ENCODE results near the gene GATM. TPM values are rescaled to one million over a fixed set of nuclear protein-coding genes. Genes with fewer than 3 reads are reported as not detected.

Gene GATM
- total and polyA plus RNA-seq, 2 of the 4 experiments (the other 2 are of a cell fraction): 0.10 to 0.18 TPM

DNA sequence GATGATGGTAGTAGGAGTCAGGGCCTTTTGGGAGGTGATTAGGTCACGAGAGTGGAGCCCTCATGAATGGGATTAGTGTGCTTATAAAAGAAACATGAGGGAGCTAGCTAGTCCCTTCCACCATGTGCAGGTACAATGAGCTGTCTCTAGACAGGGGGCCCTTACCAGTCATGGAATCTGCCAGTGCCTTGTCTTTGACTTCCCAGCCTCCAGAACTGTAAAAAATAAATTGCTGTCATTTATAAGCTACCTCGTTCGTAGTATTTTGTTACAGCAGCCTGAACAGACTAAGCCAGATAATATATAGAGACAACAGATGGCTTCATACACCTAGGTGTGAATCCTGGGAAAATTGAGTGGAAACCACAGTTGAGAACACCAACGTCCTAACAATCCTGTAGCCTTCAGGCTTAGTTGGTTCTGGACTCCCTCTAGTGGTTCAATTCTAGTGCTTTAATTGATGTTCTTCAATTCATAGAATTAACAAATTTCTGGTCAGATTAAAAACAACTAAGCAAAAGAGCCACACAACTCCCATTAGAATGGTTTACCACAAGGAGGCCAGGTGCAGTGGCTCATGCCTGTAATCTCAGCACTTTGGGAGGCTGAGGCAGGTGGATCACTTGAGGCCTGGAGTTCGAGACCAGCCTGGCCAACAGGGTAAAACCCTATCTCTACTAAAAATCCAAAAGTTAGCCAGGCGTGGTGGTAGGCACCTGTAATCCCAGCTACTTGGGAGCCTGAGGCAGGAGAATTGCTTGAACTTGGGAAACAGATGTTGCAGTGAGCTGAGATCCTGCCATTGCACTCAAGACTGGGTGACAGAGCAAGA lies 21.3 kb upstream of the GATM start (continued):
- TF ChIP-seq, protein P1, sequence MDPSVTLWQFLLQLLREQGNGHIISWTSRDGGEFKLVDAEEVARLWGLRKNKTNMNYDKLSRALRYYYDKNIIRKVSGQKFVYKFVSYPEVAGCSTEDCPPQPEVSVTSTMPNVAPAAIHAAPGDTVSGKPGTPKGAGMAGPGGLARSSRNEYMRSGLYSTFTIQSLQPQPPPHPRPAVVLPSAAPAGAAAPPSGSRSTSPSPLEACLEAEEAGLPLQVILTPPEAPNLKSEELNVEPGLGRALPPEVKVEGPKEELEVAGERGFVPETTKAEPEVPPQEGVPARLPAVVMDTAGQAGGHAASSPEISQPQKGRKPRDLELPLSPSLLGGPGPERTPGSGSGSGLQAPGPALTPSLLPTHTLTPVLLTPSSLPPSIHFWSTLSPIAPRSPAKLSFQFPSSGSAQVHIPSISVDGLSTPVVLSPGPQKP (IDR thresholded peaks at IDR 0.05; ENCODE audit: borderline replicate concordance, low read depth, low read length): no peak
- peak; percentile 73 for TF ChIP-seq RAD21 (IDR thresholded peaks at IDR 0.05; ENCODE audit: low read length)

DNA sequence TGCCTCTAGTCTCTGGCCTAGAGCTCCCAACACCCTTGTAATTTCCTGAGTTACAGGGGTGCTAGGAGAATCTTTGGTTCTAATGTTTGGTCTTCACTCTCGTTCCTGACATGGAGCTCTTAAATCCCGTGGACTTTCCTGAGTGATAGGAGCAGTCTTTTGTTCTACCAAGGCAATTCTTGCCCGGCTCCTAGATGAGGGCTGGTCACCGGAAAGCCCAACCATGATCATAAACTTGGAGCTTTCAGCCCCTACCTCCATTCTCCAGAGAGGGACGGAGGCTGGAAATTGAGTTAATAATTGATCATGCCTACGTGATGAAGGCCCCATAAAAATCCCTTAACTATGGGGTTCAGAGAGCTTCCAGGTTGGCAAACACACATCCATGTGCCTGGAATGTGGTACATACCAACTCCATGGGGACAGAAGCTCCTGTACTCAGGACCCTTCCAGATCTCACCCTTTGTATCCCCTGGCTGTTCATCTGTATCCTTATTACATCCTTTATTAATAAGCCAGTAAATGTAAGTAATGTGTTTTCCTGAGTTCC lies 18.8 kb upstream of the GATM start:
- WGBS, 2 experiments (ENCODE audit: extremely low coverage in 2 of 2, insufficient read length in 1 of 2): 30% methylated on average over 2 of the region's 6 CpGs; no CpG with 5 or more reads in 1 of the 2 experiments
- H2BK15ac ChIP-seq (ENCODE audit: low read depth, low read length): no peak overlapping the region
- H3K56ac ChIP-seq (ENCODE audit: extremely low read depth, insufficient read depth, low read length): no peak overlapping the region
- H3K4me1 ChIP-seq (ENCODE audit: control insufficient read depth, insufficient read depth, low read length): no peaks in the 10 kb centered on the region
- peaks cover 0 to 7% of the 10 kb centered on the region in 2 experiments; a peak in 1 of 4 replicates for H3K79me1 ChIP-seq (ENCODE audit: low read depth in 1 of 2, low read length in 2 of 2)
- CTCF ChIA-PET: interaction anchor here (0.6 kb wide), 1 partner anchor 107 kb away, joined by 4 read pairs; no protein-coding TSS in a partner anchor
- no peak overlapping the region for H3K9ac ChIP-seq (ENCODE audit: low read depth, low read length)
- H3K18ac ChIP-seq (ENCODE audit: low read depth, low read length): no peak overlapping the region
- no peak overlapping the region for H3K4ac ChIP-seq (ENCODE audit: low read depth, low read length)
- H3K4me3 ChIP-seq (ENCODE audit: insufficient read depth, low read depth, low read length): no peak overlapping the region
- POLR2A ChIA-PET (ENCODE audit: unreplicated experiment): no interaction called here
- DNase-seq: no peak
- H4K8ac ChIP-seq (ENCODE audit: low read depth in 2 of 2, low read length in 2 of 2): no peak overlapping the region
- H4K91ac ChIP-seq (ENCODE audit: insufficient read depth, low read depth, low read length): no peak overlapping the region
- H2AFZ ChIP-seq (replicated peaks; ENCODE audit: low read length, poor library complexity): no peak overlapping the region
- H3K23ac ChIP-seq (ENCODE audit: low read depth, low read length): no peak overlapping the region
- dilution Hi-C loops (cut with HindIII; ENCODE audit: low sequenced_read_pairs, unreplicated experiment): no loop called here
- no peak overlapping the region for H2AK9ac ChIP-seq (replicated peaks; ENCODE audit: low read depth, low read length, poor library complexity)
- H3K27me3 ChIP-seq (ENCODE audit: control insufficient read depth, insufficient read depth, low read length): peaks cover 12% of the 10 kb centered on the region
- H4K5ac ChIP-seq (ENCODE audit: low read depth, low read length): no peak overlapping the region
- no peak for ATAC-seq (ENCODE audit: low read depth)
- H3K36me3 ChIP-seq (ENCODE audit: control insufficient read depth, insufficient read depth, low read length): no peaks in the 10 kb centered on the region
- H3K14ac ChIP-seq (replicated peaks; ENCODE audit: low read depth, low read length): no peak overlapping the region
- no peaks in the 10 kb centered on the region for H3K9me1 ChIP-seq (ENCODE audit: insufficient read depth, low read length)
- H2BK5ac ChIP-seq (ENCODE audit: low read depth, low read length, poor library complexity, severe bottlenecking): no peak overlapping the region
- TF ChIP-seq, protein P2, sequence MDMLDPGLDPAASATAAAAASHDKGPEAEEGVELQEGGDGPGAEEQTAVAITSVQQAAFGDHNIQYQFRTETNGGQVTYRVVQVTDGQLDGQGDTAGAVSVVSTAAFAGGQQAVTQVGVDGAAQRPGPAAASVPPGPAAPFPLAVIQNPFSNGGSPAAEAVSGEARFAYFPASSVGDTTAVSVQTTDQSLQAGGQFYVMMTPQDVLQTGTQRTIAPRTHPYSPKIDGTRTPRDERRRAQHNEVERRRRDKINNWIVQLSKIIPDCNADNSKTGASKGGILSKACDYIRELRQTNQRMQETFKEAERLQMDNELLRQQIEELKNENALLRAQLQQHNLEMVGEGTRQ (IDR thresholded peaks at IDR 0.05; ENCODE audit: low read depth, low read length): no peak
- TF ChIP-seq, protein P3, sequence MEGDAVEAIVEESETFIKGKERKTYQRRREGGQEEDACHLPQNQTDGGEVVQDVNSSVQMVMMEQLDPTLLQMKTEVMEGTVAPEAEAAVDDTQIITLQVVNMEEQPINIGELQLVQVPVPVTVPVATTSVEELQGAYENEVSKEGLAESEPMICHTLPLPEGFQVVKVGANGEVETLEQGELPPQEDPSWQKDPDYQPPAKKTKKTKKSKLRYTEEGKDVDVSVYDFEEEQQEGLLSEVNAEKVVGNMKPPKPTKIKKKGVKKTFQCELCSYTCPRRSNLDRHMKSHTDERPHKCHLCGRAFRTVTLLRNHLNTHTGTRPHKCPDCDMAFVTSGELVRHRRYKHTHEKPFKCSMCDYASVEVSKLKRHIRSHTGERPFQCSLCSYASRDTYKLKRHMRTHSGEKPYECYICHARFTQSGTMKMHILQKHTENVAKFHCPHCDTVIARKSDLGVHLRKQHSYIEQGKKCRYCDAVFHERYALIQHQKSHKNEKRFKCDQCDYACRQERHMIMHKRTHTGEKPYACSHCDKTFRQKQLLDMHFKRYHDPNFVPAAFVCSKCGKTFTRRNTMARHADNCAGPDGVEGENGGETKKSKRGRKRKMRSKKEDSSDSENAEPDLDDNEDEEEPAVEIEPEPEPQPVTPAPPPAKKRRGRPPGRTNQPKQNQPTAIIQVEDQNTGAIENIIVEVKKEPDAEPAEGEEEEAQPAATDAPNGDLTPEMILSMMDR (conservative IDR thresholded peaks at IDR 0.05; ENCODE audit: low read depth, low read length): no peak
- H3K9me3 ChIP-seq (ENCODE audit: control insufficient read depth, insufficient read depth, low read length): no peaks in the 10 kb centered on the region
- no peak overlapping the region for H3K27ac ChIP-seq (ENCODE audit: insufficient read depth, low read length)
- H4K20me1 ChIP-seq (ENCODE audit: insufficient read depth, low read length): no peaks in the 10 kb centered on the region
- in situ Hi-C loops (cut with MboI; ENCODE audit: low sequenced_read_pairs): no loop called here
- no peak overlapping the region for H2AK5ac ChIP-seq (ENCODE audit: low read depth, low read length)
- no peak overlapping the region for H2BK120ac ChIP-seq (ENCODE audit: low read depth, low read length)
- intact Hi-C loops (cut with micrococcal nuclease): no loop called here
- H2BK20ac ChIP-seq (ENCODE audit: low read depth, low read length): no peak overlapping the region
- no TSS peak for BruUV-seq (replicated peaks)
- H3K4me2 ChIP-seq (ENCODE audit: low read depth, low read length): no peak overlapping the region
